ENCODE measurements around the gene MFSD6L.

DNA sequence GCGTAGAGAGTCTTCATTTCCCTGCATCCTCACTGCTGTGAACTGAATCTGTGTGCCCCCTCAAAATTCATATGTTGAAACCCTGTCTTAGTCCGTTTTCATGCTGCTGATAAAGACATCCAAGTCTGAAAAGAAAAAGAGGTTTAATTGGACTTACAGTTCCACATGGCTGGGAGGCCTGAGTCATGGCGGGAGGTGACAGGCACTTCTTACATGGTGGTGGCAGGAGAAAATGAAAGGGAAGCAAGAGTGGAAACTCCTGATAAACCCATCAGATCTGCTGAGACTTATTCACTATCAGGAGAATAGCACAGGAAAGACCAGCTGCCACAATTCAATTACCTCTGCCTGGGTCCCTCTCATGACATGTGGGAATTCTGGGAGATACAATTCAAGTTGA lies 51.4 kb downstream of the MFSD6L start:
- TF ChIP-seq, protein P1, sequence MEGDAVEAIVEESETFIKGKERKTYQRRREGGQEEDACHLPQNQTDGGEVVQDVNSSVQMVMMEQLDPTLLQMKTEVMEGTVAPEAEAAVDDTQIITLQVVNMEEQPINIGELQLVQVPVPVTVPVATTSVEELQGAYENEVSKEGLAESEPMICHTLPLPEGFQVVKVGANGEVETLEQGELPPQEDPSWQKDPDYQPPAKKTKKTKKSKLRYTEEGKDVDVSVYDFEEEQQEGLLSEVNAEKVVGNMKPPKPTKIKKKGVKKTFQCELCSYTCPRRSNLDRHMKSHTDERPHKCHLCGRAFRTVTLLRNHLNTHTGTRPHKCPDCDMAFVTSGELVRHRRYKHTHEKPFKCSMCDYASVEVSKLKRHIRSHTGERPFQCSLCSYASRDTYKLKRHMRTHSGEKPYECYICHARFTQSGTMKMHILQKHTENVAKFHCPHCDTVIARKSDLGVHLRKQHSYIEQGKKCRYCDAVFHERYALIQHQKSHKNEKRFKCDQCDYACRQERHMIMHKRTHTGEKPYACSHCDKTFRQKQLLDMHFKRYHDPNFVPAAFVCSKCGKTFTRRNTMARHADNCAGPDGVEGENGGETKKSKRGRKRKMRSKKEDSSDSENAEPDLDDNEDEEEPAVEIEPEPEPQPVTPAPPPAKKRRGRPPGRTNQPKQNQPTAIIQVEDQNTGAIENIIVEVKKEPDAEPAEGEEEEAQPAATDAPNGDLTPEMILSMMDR (IDR thresholded peaks at IDR 0.05): no peak
- TF ChIP-seq POLR2AphosphoS5 (IDR thresholded peaks at IDR 0.05): no peak

Measured in prostate gland (tissue), 2 donors.